ENCODE measurements around the gene KCNG2. TPM values are rescaled to one million over a fixed set of nuclear protein-coding genes. Genes with fewer than 3 reads are reported as not detected.

Gene KCNG2
- total and polyA plus RNA-seq, 2 donors (not counting 1 experiment from before 2014, with no cell fraction given) = not detected

DNA sequence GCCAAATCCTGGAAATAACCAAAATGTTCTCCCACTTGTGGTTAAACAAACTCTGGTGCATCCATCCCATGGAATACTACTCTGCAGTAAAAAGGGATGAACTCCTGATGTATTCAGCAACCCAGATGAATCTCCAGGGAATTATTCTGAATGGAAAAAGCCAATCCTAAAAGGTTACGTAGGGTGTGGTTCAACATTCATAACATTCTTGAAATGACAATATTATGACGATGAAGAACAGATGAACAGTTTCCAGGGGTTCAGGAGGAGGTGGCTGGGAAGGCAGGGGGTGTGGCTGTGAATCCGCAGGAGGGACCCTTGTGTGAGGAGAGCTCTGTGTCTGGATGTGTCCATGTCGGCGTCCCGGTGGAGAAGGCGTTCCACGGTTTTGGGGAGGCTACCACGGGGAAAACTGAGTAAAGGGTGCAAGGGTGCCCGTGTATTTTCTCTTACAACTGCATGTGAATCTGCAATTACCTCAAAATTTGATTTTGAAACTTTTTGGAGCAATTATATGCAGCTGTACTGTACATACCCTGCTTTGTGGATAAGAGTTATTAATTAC lies 47.3 kb downstream of the KCNG2 start:
- Histone ChIP-seq H3K27ac (ENCODE audit: low read length in 2 of 2) (no peak overlapping the region), H3K79me2 (ENCODE audit: control insufficient read depth, insufficient read depth, low read length) (no peaks in the 10 kb centered on the region), H3K27me3 (replicated peaks in 1 of 4; ENCODE audit: control extremely low read depth in 1 of 4, control insufficient read depth in 3 of 4, insufficient read depth in 4 of 4, low read length in 3 of 4) (no peaks in the 10 kb centered on the region), H2AFZ (ENCODE audit: insufficient read depth, low read depth, low read length, poor library complexity, severe bottlenecking) (no peak overlapping the region), H3K36me3 (replicated peaks in 1 of 2; ENCODE audit: control extremely low read depth in 1 of 2, control insufficient read depth in 1 of 2, extremely low read depth in 1 of 2, insufficient read depth in 2 of 2, low read length in 1 of 2) (no peaks in the 10 kb centered on the region), H3K4me3 (ENCODE audit: control extremely low read depth in 1 of 5, extremely low read depth in 1 of 5, insufficient read depth in 1 of 5, low read depth in 2 of 5, low read length in 4 of 5) (no peak overlapping the region), H4K20me1 (ENCODE audit: control insufficient read depth, insufficient read depth, low read length, poor library complexity, severe bottlenecking) (no peaks in the 10 kb centered on the region), H3K9me3 (ENCODE audit: control extremely low read depth in 1 of 3, control insufficient read depth in 2 of 3, insufficient read depth in 1 of 3, low read length in 2 of 3) (peaks cover 0 to 19% (median 7%) of the 10 kb centered on the region in 3 donors), H3K9ac (ENCODE audit: low read length) (no peak overlapping the region), H3K4me1 (ENCODE audit: control insufficient read depth in 2 of 2, insufficient read depth in 2 of 2, low read length in 2 of 2) (peaks cover 0 to 3% of the 10 kb centered on the region in 2 donors), H3K4me2 (replicated peaks; ENCODE audit: low read depth, low read length, poor library complexity, severe bottlenecking) (no peak overlapping the region)
- no peak overlapping the region for H3K4me3 Mint-ChIP-seq
- TF ChIP-seq, protein P1, sequence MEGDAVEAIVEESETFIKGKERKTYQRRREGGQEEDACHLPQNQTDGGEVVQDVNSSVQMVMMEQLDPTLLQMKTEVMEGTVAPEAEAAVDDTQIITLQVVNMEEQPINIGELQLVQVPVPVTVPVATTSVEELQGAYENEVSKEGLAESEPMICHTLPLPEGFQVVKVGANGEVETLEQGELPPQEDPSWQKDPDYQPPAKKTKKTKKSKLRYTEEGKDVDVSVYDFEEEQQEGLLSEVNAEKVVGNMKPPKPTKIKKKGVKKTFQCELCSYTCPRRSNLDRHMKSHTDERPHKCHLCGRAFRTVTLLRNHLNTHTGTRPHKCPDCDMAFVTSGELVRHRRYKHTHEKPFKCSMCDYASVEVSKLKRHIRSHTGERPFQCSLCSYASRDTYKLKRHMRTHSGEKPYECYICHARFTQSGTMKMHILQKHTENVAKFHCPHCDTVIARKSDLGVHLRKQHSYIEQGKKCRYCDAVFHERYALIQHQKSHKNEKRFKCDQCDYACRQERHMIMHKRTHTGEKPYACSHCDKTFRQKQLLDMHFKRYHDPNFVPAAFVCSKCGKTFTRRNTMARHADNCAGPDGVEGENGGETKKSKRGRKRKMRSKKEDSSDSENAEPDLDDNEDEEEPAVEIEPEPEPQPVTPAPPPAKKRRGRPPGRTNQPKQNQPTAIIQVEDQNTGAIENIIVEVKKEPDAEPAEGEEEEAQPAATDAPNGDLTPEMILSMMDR (IDR thresholded peaks at IDR 0.05) = no peak
- TF ChIP-seq EZH2 (IDR thresholded peaks at IDR 0.05; ENCODE audit: borderline replicate concordance, insufficient read depth, low read depth, low read length, poor library complexity, severe bottlenecking) = no peak
- H3K4me1 Mint-ChIP-seq = peaks cover 8% of the 10 kb centered on the region
- no peak for ATAC-seq (ENCODE audit: low read depth)
- ChIA-PET POLR2A (no interaction called here), CTCF (no interaction called here)
- no peak overlapping the region for H3K27ac Mint-ChIP-seq
- WGBS (ENCODE audit: insufficient coverage) = 100% methylated on average over 3 of the region's 10 CpGs
- no peaks in the 10 kb centered on the region for H3K27me3 Mint-ChIP-seq
- peaks cover 8% of the 10 kb centered on the region for H3K9me3 Mint-ChIP-seq (ENCODE audit: insufficient read depth)
- DNase-seq = no peak
- intact Hi-C loops (cut with micrococcal nuclease) = no loop called here

DNA sequence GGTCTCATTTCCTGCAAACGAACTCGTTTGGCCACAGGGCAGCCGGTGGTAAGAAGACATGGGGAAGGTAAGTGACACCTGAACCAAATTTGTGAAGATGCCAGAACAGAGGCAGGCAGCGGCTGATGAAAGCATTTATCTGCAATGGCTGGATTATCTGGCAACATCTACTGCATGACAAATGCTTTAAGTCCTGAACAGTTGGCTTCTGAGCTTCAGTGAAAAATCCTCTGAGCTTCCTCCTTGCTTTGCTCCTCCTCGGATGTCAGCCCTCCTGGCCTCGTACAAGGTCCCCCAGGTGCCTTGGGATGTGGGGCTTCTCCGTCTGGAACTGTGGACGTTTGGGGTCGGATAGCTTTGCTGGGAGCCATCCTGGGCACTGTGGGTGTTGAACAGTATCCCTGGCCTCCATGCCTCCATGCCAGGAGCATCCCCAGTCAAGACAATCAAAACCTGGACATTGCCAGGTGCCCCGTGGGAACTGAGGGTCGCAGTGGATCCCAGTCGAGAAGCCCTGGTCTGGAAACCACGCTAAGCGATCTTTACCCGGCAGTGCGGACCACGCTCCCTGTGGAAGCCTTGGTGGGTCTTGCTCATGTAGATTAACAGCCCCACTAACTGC lies 49.3 kb downstream of the KCNG2 start:
- ATAC-seq (ENCODE audit: low read depth) (no peak), DNase-seq (no peak)
- H3K27ac ChIP-seq (ENCODE audit: low read length in 2 of 2) = no peak overlapping the region
- peaks cover 8% of the 10 kb centered on the region for H3K4me1 Mint-ChIP-seq
- peaks cover 8% of the 10 kb centered on the region for H3K9me3 Mint-ChIP-seq (ENCODE audit: insufficient read depth)
- peaks cover 0 to 3% of the 10 kb centered on the region in 2 donors for H3K4me1 ChIP-seq (ENCODE audit: control insufficient read depth in 2 of 2, insufficient read depth in 2 of 2, low read length in 2 of 2)
- no peak overlapping the region for H2AFZ ChIP-seq (ENCODE audit: insufficient read depth, low read depth, low read length, poor library complexity, severe bottlenecking)
- TF ChIP-seq, protein P1 (IDR thresholded peaks at IDR 0.05) = no peak
- no peak for TF ChIP-seq EZH2 (IDR thresholded peaks at IDR 0.05; ENCODE audit: borderline replicate concordance, insufficient read depth, low read depth, low read length, poor library complexity, severe bottlenecking)
- H3K9ac ChIP-seq (ENCODE audit: low read length) = no peak overlapping the region
- H3K27ac Mint-ChIP-seq = no peak overlapping the region
- H3K9me3 ChIP-seq (ENCODE audit: control extremely low read depth in 1 of 3, control insufficient read depth in 2 of 3, insufficient read depth in 1 of 3, low read length in 2 of 3) = peaks cover 0 to 16% (median 7%) of the 10 kb centered on the region in 3 donors
- 88% methylated on average over 17 of the region's 17 CpGs for WGBS (ENCODE audit: insufficient coverage)
- H4K20me1 ChIP-seq (ENCODE audit: control insufficient read depth, insufficient read depth, low read length, poor library complexity, severe bottlenecking) = no peaks in the 10 kb centered on the region
- H3K79me2 ChIP-seq (ENCODE audit: control insufficient read depth, insufficient read depth, low read length) = no peaks in the 10 kb centered on the region
- no peak overlapping the region for H3K4me2 ChIP-seq (replicated peaks; ENCODE audit: low read depth, low read length, poor library complexity, severe bottlenecking)
- no peaks in the 10 kb centered on the region for H3K27me3 Mint-ChIP-seq
- H3K4me3 Mint-ChIP-seq = no peak overlapping the region
- no peak overlapping the region for H3K4me3 ChIP-seq (ENCODE audit: control extremely low read depth in 1 of 5, extremely low read depth in 1 of 5, insufficient read depth in 1 of 5, low read depth in 2 of 5, low read length in 4 of 5)
- H3K36me3 ChIP-seq (replicated peaks in 1 of 2; ENCODE audit: control extremely low read depth in 1 of 2, control insufficient read depth in 1 of 2, extremely low read depth in 1 of 2, insufficient read depth in 2 of 2, low read length in 1 of 2) = no peaks in the 10 kb centered on the region
- ChIA-PET POLR2A (no interaction called here), CTCF (no interaction called here)
- intact Hi-C loops (cut with micrococcal nuclease) = no loop called here
- no peaks in the 10 kb centered on the region for H3K27me3 ChIP-seq (replicated peaks in 1 of 4; ENCODE audit: control extremely low read depth in 1 of 4, control insufficient read depth in 3 of 4, insufficient read depth in 4 of 4, low read length in 3 of 4)
